Rectal smooth muscle tissue (tissue), 1 donor: Measurements from ENCODE around the gene GRAMD2B.

Experiments used
- H3K27ac ChIP-seq: one replicate; pipeline ENCODE4 v1.7.0; 2013; ENCODE audit warnings: low read depth, low read length, inconsistent platforms
- H3K27me3 ChIP-seq: one replicate; pipeline ENCODE4 v1.7.0; 2013; ENCODE audit warnings: low read length; ENCODE audit not compliant: control insufficient read depth, insufficient read depth
- H3K36me3 ChIP-seq: one replicate; pipeline ENCODE4 v1.7.0; 2013; ENCODE audit warnings: low read length; ENCODE audit not compliant: control insufficient read depth, insufficient read depth
- H3K4me1 ChIP-seq: one replicate; pipeline ENCODE4 v1.7.0; 2013; ENCODE audit warnings: low read length; ENCODE audit not compliant: control insufficient read depth, insufficient read depth
- H3K4me3 ChIP-seq: one replicate; pipeline ENCODE4 v1.7.0; 2013; ENCODE audit warnings: low read length
- H3K9ac ChIP-seq: one replicate; pipeline ENCODE4 v1.7.0; 2013; ENCODE audit warnings: low read length

The GRAMD2B gene

DNA sequence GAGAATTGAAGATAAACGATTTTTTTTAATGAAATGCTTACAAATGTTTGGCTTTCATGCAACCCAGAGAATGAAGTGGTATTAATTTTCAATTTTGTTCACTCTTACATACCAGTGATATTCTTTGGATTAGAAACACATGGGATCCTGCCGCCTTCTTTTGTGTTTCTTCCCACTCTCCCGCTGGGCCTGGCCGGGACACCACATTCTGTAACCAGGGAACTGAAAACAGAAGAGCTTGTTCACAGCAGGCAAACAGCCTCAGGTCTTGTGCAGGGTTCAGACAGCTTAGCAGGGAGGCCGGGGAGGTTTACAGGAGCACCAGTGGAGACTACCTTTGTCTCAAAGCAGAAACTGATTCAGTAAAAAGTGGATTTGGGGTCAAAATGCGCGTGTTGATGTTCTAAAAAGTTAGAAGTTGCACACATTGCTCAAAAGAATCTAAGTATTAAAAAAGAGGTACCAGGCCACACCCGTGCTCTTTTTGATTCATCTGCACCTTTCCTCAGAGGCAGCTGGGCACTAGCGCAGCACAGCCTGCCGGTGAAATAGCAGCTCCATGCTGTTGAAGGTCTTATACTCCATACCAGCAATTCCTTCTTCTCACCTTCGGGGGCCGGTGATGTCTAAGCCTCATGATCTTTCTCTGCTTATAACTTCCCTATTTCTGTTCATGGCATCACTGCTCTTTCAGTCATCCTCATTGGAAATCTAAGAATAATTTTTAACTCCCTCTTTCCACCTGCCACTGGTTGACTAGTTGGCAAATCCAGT lies 67.1 kb downstream of the GRAMD2B start:
- Histone ChIP-seq H3K27me3 (peaks cover 2% of the 10 kb centered on the region), H3K4me1 (peaks cover 5% of the 10 kb centered on the region), H3K4me3 (no peak overlapping the region), H3K27ac (peak overlapping the region; percentile 40), H3K36me3 (peaks cover 21% of the 10 kb centered on the region), H3K9ac (no peak overlapping the region)

DNA sequence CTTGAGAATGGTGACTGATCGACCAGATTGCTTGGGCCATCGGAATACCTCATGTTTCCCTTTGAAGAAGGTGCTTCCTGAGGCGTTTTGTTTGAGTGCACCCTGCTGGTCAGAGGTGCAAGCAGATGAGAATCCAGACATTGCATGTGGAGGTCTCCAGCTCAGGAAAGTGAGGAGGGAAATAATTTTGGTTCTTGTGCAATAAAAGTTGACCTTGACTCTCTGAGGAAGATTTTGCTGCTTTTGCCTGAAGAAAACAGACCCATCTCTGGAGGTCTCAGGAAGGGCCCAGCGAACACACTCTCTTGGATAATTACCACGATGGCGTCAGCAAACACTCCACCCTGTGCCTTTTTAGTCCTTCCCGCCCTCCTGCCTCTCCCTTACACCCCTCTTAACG lies 69.7 kb downstream of the GRAMD2B start:
- H3K27ac ChIP-seq: no peak overlapping the region
- H3K36me3 ChIP-seq: peaks cover 10% of the 10 kb centered on the region
- H3K27me3 ChIP-seq: peaks cover 2% of the 10 kb centered on the region
- peaks cover 5% of the 10 kb centered on the region for H3K4me1 ChIP-seq
- no peak overlapping the region for H3K4me3 ChIP-seq
- H3K9ac ChIP-seq: no peak overlapping the region

DNA sequence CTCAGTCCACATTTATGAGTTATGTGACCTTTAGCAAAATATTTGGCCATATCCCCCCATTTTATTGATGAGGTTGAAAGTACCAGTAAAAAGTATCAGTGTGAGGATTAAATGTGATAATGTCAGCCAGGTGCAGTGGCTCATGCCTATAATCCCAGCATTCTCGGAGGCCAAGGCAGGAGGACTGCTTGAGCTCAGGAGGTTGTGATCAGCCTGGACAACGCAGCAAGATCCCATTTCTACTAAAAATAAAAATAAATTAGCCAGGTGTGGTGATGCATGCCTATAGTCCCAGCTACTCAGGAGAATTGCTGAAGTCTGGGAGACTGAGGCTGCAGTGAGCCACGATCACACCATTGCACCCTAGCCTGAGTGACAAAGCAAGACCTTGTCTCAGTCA lies 71.2 kb downstream of the GRAMD2B start:
- Histone ChIP-seq H3K9ac (no peak overlapping the region), H3K36me3 (peaks cover 6% of the 10 kb centered on the region)

DNA sequence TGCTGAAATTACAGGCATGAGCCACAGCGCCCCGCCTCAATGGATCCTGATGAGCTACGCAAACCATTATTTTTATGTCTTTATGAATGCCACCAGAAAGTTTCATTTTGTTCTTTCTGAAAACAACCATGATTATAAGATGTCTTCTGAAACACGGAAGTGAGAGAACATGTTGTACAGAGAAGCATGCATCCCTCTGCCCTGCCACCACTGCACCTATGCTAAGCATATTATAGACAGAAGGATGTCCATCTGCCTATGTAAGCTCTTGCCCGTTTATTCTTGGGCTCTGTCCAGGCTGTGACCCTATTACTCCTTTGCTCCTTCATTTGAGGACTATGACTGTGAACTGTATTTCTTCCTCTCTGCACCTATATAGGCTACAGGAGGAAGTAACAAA lies 74.3 kb downstream of the GRAMD2B start:
- H3K36me3 ChIP-seq: peaks cover 4% of the 10 kb centered on the region
- H3K27ac ChIP-seq: no peak overlapping the region
- H3K9ac ChIP-seq: no peak overlapping the region
- no peak overlapping the region for H3K4me3 ChIP-seq
- peaks cover 2% of the 10 kb centered on the region for H3K27me3 ChIP-seq
- H3K4me1 ChIP-seq: no peaks in the 10 kb centered on the region

More for the DNA sequence above, 71.2 kb downstream of the GRAMD2B start:
- no peak overlapping the region for H3K27ac ChIP-seq
- peaks cover 2% of the 10 kb centered on the region for H3K27me3 ChIP-seq
- no peak overlapping the region for H3K4me3 ChIP-seq
- peaks cover 5% of the 10 kb centered on the region for H3K4me1 ChIP-seq

DNA sequence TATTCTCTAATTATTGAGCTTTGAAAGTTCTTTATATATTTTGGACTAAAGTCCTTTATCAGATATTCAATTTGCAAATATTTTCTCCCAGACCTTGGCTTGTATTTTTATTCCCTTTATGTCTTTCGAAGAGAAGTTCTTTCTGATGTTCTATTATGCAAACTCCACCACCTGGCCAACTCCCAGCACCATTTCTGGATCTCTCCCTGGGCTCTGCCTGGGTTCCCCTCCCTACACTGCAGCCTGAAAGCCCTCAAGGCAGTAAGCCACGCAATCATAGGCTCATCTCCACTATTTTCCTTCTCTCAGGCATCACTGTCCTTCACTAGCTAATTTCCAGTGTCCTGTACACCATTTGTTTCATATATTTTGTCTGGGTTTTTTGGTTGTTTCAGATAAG lies 76.1 kb downstream of the GRAMD2B start:
- H3K27ac ChIP-seq: no peak overlapping the region
- no peaks in the 10 kb centered on the region for H3K4me1 ChIP-seq
- peaks cover 2% of the 10 kb centered on the region for H3K27me3 ChIP-seq
- H3K9ac ChIP-seq: no peak overlapping the region
- H3K36me3 ChIP-seq: no peaks in the 10 kb centered on the region
- no peak overlapping the region for H3K4me3 ChIP-seq

DNA sequence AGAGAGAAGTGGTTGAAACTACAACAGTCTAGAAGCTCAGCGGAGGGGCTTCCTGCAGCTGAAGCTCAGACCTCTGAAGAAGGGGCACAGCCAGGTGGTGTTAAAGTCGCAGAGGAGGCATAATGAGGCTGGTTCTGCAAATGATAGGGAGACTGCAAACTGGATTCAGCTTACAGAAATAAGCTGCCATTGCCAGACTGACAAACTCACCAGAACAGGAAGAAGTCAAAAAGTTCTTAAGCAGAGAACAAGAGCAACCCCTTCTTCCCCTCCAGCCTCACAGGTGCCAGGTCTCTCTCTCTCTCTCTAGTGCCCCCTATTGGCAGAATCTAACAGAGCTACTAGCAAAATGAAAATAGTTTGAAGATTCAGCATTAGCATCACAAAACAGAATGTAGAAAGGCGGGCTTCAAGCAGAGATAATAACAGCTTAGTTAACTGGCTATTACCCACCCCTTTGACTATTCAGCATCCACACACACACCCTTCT lies 76.7 kb downstream of the GRAMD2B start:
- H3K4me1 ChIP-seq: no peaks in the 10 kb centered on the region
- no peak overlapping the region for H3K9ac ChIP-seq
- H3K4me3 ChIP-seq: no peak overlapping the region
- no peak overlapping the region for H3K27ac ChIP-seq
- no peaks in the 10 kb centered on the region for H3K27me3 ChIP-seq
- H3K36me3 ChIP-seq: no peaks in the 10 kb centered on the region

DNA sequence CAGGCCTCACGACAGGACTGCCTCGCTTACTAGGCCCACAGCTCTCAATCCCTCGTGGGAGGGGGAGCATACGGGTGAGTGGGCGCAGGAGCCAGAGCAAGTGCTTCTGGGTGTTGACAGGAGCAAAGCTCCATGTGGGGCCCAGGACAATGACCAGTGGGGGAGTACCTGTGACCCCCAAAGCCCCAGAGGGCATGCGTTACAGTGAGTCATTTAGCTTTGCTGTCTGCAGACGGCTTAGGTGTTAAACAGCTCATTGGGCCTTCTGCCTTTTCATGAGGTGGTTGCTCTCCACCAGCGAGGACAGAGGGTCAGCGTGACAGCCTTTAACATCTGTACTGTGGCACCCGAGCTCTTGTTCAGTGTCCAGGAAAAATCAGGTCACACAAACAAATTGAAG lies 78.2 kb downstream of the GRAMD2B start:
- Histone ChIP-seq H3K9ac (no peak overlapping the region), H3K27me3 (no peaks in the 10 kb centered on the region), H3K4me3 (no peak overlapping the region), H3K27ac (no peak overlapping the region), H3K4me1 (no peaks in the 10 kb centered on the region), H3K36me3 (no peaks in the 10 kb centered on the region)

DNA sequence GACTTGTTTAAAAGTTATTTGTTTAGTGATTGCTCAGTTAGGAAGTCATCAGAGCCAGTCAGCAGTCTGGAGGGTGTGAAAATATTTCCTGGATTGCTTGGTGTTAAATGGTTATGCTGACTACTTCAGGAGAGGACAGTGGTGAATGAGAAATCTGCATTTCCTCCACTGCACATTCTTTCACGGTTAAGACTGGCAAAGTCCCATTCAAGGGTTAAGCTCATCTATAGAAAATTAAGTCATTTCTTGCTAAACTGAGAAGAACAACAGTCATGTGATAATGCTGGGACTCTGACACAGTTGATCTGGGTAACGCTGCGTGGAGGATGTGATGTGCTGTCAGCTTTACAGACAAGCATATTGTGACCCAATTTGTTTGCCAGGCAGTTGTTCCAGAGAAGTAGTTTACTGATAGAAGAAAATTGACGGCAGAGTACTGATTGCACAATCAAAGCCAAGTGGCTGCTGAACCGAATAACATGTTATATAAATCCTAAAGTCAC lies 80.4 kb downstream of the GRAMD2B start:
- H3K4me1 ChIP-seq: no peaks in the 10 kb centered on the region
- no peak overlapping the region for H3K9ac ChIP-seq
- H3K27ac ChIP-seq: no peak overlapping the region
- H3K27me3 ChIP-seq: no peaks in the 10 kb centered on the region
- H3K4me3 ChIP-seq: no peak overlapping the region
- no peaks in the 10 kb centered on the region for H3K36me3 ChIP-seq

DNA sequence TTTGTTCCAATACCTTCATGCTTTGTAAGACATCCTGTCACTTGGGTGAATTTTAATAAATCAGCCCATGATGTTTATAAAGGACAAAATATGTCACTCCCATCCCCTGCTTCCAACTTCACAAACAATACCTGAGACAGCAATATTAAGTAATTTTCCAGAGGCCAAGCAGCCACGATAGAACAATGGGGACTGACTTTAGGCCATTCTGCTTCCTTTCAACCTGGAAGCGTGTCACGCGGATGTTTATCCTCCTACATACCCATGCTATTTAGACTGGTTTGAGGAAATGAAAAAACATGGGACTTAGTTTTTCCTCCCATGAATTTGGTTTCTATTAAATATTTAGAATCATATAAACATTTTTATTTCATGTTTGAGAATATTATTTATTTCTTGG lies 82.9 kb downstream of the GRAMD2B start:
- Histone ChIP-seq H3K4me3 (no peak overlapping the region), H3K27me3 (no peaks in the 10 kb centered on the region), H3K9ac (no peak overlapping the region), H3K4me1 (no peaks in the 10 kb centered on the region), H3K36me3 (no peaks in the 10 kb centered on the region), H3K27ac (no peak overlapping the region)

DNA sequence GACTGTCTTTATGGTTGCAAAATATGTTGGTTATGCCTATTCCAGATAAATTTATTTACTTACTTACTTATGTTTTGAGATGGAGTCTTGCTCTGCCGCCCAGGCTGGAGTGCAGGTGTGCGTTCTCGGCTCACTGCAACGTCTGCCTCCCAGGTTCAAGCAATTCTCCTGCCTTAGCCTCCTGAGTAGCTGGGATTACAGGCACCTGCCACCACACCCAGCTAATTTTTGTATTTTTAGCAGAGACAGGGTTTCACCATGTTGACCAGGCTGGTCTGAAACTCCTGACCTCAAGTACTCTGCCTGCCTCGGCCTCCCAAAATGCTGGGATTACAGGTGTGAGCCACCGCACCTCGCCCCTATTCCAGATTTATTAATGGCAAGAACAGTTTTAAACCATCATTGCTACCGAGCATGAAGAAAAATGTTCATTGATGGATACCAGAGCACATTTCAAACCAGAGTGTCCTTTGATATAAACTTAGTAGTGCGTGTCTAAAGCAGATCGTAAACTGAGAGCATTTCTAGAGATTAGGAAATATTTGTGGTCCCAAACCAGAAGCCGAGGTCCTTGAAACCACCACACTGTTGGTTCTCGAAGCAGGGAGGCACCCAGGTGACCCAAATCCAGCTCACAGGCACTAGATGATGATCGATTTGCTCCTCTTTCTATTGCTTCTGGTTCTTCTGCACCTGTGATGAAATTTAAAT lies 85.2 kb downstream of the GRAMD2B start:
- Histone ChIP-seq H3K27me3 (no peaks in the 10 kb centered on the region), H3K4me3 (no peak overlapping the region), H3K4me1 (no peaks in the 10 kb centered on the region), H3K9ac (no peak overlapping the region), H3K27ac (no peak overlapping the region), H3K36me3 (no peaks in the 10 kb centered on the region)

DNA sequence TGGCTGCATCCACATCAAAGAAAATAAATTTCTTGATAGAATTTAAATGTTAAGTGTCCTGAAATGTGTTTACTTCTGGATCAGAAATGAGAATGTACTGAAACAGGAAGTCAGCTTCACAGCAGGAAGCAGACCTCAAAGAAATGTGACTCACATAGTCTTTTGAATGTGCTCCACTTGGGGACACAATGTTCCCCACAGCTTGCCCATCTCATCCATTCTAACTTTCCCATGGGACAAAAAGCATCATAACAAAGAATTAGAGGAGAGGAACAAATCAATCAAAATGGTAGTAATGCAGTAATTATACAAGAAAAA lies 85.7 kb downstream of the GRAMD2B start:
- Histone ChIP-seq H3K27ac (peak overlapping the region; percentile 1), H3K36me3 (no peaks in the 10 kb centered on the region), H3K4me3 (no peak overlapping the region), H3K9ac (no peak overlapping the region), H3K4me1 (no peaks in the 10 kb centered on the region), H3K27me3 (no peaks in the 10 kb centered on the region)

DNA sequence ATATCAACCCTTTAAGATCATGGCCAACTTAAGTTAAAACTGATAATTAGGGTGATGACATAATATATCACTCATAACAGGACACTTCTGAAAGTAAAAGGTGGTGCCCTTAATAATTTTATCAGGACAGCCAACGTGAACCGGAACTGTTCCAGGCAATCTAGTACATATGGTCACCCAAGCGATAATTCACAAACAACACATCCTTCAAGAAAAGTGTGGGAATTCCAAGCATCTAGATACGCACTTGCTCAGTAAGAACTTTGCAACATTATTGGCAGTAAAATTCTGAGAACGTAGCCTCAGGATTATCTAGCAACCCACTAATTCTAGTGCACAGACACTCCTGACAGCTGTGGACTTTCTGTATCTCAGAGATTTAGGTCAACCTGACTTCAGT lies 86.1 kb downstream of the GRAMD2B start:
- no peak overlapping the region for H3K4me3 ChIP-seq
- no peaks in the 10 kb centered on the region for H3K36me3 ChIP-seq
- no peak overlapping the region for H3K9ac ChIP-seq
- H3K4me1 ChIP-seq: no peaks in the 10 kb centered on the region
- H3K27me3 ChIP-seq: no peaks in the 10 kb centered on the region
- H3K27ac ChIP-seq: peak overlapping the region; percentile 1

DNA sequence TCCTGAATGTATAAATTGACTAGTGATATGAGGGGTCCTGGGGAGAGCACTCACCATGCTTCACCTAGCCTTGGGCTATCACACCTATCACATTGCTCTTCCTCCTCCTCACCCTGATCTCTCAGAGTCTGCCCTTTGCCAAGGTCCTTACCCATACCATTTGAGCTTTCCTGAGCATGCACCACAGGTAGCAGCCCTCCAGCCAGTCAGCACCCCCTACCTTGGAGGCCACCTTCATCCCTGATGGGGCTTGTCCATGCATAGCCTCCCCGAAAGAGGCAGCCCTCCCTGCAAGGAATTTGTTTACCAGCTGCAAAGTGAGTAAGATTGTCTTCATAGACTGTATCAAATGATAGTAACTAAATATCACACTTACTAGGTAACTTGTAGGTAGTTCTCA lies 88.8 kb downstream of the GRAMD2B start:
- H3K9ac ChIP-seq: no peak overlapping the region
- H3K27me3 ChIP-seq: no peaks in the 10 kb centered on the region
- H3K4me3 ChIP-seq: no peak overlapping the region
- H3K4me1 ChIP-seq: peaks cover 2% of the 10 kb centered on the region
- H3K36me3 ChIP-seq: no peaks in the 10 kb centered on the region
- no peak overlapping the region for H3K27ac ChIP-seq
